GM12878 (cell line): ENCODE measurements around the gene FTH1. TPM values are rescaled to one million over a fixed set of nuclear protein-coding genes. Genes with fewer than 3 reads are reported as not detected.

Experiments used
- ATAC-seq: fragments of 200-7000 bp; cut with Tn5 transposase; 3 replicates; pipeline ENCODE4 v1.9.1; 2020; ENCODE audit warnings: mild to moderate bottlenecking, moderate library complexity
- BruUV-seq: library from RNA; stranded (reverse); fragments of 400-500 nt; replicated peaks from 2 replicates; lab custom pipeline; 2021; lab: Mats Ljungman, UMichigan
- CTCF ChIA-PET: fragments of 300-600 bp; sonication (Branson Sonifier 250); formaldehyde crosslinking; extraction: SDS; loops from one replicate; lab custom pipeline; 2021; ENCODE audit warnings: inconsistent platforms; lab: Yijun Ruan, JAX
- POLR2A ChIA-PET: fragments of 350-600 bp; formaldehyde crosslinking; extraction: SDS; loops from one replicate; lab custom pipeline; 2021; ENCODE audit warnings: inconsistent platforms; lab: Charles Lee
- RAD21 ChIA-PET: fragments of 300-600 bp; sonication (Branson Sonifier 250); formaldehyde crosslinking; loops from one replicate; lab custom pipeline; 2023; ENCODE audit warnings: antibody characterized with exemption; ENCODE audit not compliant: unreplicated experiment; lab: Charles Lee
- SMC1A ChIA-PET: fragments of 300-600 bp; sonication (Branson Sonifier 250); formaldehyde crosslinking; loops from one replicate; lab custom pipeline; 2023; ENCODE audit not compliant: unreplicated experiment, uncharacterized antibody; lab: Charles Lee
- DNase-seq: peaks from one replicate; pipeline ENCODE4 v3.0.0-alpha.2; 2011; ENCODE audit warnings: low read depth, low spot score
- FAIRE-seq: peaks from 3 replicates; lab custom pipeline; 2011; peaks lifted over from hg19 to GRCh38; lab: Jason Lieb, UNC
- H2AFZ ChIP-seq: 2 replicates; pipeline ENCODE4 v1.6.0; 2011; ENCODE audit warnings: low read depth, low read length, control low read depth; ENCODE audit not compliant: control insufficient read depth
- H3K27ac ChIP-seq: 2 replicates; pipeline ENCODE4 v1.5.1; 2011; ENCODE audit warnings: control low read depth; ENCODE audit not compliant: control insufficient read depth, insufficient read depth
- H3K27me3 ChIP-seq, 2 experiments: replicated peaks in 1 of 2; 2 replicates each; pipeline versions ENCODE4 v1.6.0 to v1.6.1; 2011; ENCODE audit warnings: low read length in 1 of 2; ENCODE audit not compliant: control insufficient read depth in 2 of 2, insufficient read depth in 2 of 2
- H3K36me3 ChIP-seq, 2 experiments: 2 replicates each; pipeline ENCODE4 v1.5.1; 2011; ENCODE audit warnings: low read length in 1 of 2; ENCODE audit not compliant: control insufficient read depth in 2 of 2, insufficient read depth in 2 of 2
- H3K4me1 ChIP-seq: 2 replicates; pipeline ENCODE4 v1.6.1; 2011; ENCODE audit warnings: mild to moderate bottlenecking, low read length, moderate library complexity, mixed read lengths; ENCODE audit not compliant: control insufficient read depth, insufficient read depth
- H3K4me2 ChIP-seq: 2 replicates; pipeline ENCODE4 v1.6.0; 2011; ENCODE audit warnings: control low read depth; ENCODE audit not compliant: control insufficient read depth, insufficient read depth
- H3K4me3 ChIP-seq: fragments of 200-600 bp; sonication (generic); 2 replicates; pipeline ENCODE4 v1.5.1; 2016
- H3K79me2 ChIP-seq: 2 replicates; pipeline ENCODE4 v1.6.0; 2011; ENCODE audit warnings: low read length; ENCODE audit not compliant: control insufficient read depth, insufficient read depth
- H3K9ac ChIP-seq: 2 replicates; pipeline ENCODE4 v1.8.0; 2011; ENCODE audit warnings: low read length, control low read depth, mixed read lengths; ENCODE audit not compliant: control insufficient read depth, insufficient read depth
- H3K9me3 ChIP-seq: replicated peaks from 3 replicates; pipeline ENCODE4 v1.5.1; 2011; ENCODE audit warnings: mild to moderate bottlenecking, low read length; ENCODE audit not compliant: control insufficient read depth, insufficient read depth
- H4K20me1 ChIP-seq: 2 replicates; pipeline ENCODE4 v1.6.0; 2011; ENCODE audit not compliant: control insufficient read depth, insufficient read depth
- ATF2 ChIP-seq: IDR thresholded peaks from 2 replicates; pipeline ENCODE4 v1.6.1; 2012; ENCODE audit warnings: low read length, inconsistent platforms
- FOXM1 ChIP-seq: IDR thresholded peaks from 2 replicates; pipeline ENCODE4 v1.6.1; 2012; ENCODE audit warnings: low read depth, mild to moderate bottlenecking, inconsistent platforms, low read length, moderate library complexity
- MEF2B ChIP-seq: fragments of 450-650 bp; IDR thresholded peaks from 2 replicates; pipeline ENCODE4 v1.6.1; 2018; ENCODE audit warnings: mild to moderate bottlenecking, moderate library complexity; ENCODE audit not compliant: partially characterized antibody, poor library complexity, severe bottlenecking
- NFIC ChIP-seq: IDR thresholded peaks from 2 replicates; pipeline ENCODE4 v1.6.1; 2012; ENCODE audit warnings: low read depth, mild to moderate bottlenecking, inconsistent platforms, low read length, moderate library complexity
- PAX8 ChIP-seq: fragments of 450-650 bp; IDR thresholded peaks from 2 replicates; pipeline ENCODE4 v1.6.1; 2017; ENCODE audit warnings: mild to moderate bottlenecking, moderate library complexity
- POLR2A ChIP-seq: IDR thresholded peaks from 2 replicates; pipeline ENCODE4 v1.6.1; 2011; ENCODE audit warnings: low read depth, mild to moderate bottlenecking, low read length
- RELB ChIP-seq: fragments of 450-650 bp; IDR thresholded peaks from 2 replicates; pipeline ENCODE4 v1.6.1; 2017; ENCODE audit warnings: low read depth, mild to moderate bottlenecking, moderate library complexity
- SIX5 ChIP-seq: IDR thresholded peaks from 2 replicates; pipeline ENCODE4 v1.6.1; 2011; ENCODE audit warnings: mild to moderate bottlenecking, low read depth, low read length, moderate library complexity; ENCODE audit not compliant: severe bottlenecking
- TCF7 ChIP-seq: IDR thresholded peaks from 2 replicates; pipeline ENCODE4 v1.6.1; 2014; ENCODE audit warnings: antibody characterized with exemption, borderline replicate concordance
- USF1 ChIP-seq: IDR thresholded peaks from 2 replicates; pipeline ENCODE4 v1.6.1; 2011; ENCODE audit warnings: borderline replicate concordance, low read depth, mild to moderate bottlenecking, moderate library complexity, mixed read lengths, low read length; ENCODE audit not compliant: insufficient read depth; ENCODE audit errors: extremely low read length
- ZBTB40 ChIP-seq: fragments of 450-650 bp; IDR thresholded peaks from 2 replicates; pipeline ENCODE4 v1.6.1; 2016; ENCODE audit warnings: mild to moderate bottlenecking, moderate library complexity, borderline replicate concordance
- WGBS: methylation state at CpG from one replicate; pipeline ENCODE4 v1.1.6; 2016; ENCODE audit warnings: low lambda C conversion rate; ENCODE audit not compliant: insufficient replicate concordance, insufficient coverage; ENCODE audit errors: missing lambda C conversion rate; 5-methylcytosine and 5-hydroxymethylcytosine counted together
- in situ Hi-C: fragments of 300-500 bp; cut with MboI; formaldehyde crosslinking; loops from 9 replicates; pipeline ENCODE4 v1.14.3; 2018; ENCODE audit warnings: mixed read lengths
- intact Hi-C: fragments of 100-400 bp; cut with micrococcal nuclease; formaldehyde crosslinking; loops from one replicate; pipeline ENCODE4 v1.14.2; 2022; ENCODE audit not compliant: unreplicated experiment
- polyA plus RNA-seq, 11 experiments: library from polyadenylated mRNA; depleted of rRNA in 4 of 11; unstranded in 6 of 11; stranded (reverse) in 5 of 11; fragments of >200 nt; fragmentation: Nextera tagmentation in 4 of 11; fragmentation: Illumina TruSeq in 1 of 11; extraction: Ambion mirVana in 4 of 11; extraction: Trizol in 1 of 11; gene quantifications; 1 replicate in 1 of 11; 2 replicates in 10 of 11; pipeline versions ENCODE4 v1.2.1 to v1.2.3, GENCODE V29; 2011 to 2016; ENCODE audit warnings: inconsistent platforms in 2 of 11, missing spikeins in 2 of 11, low read depth in 1 of 11
- total RNA-seq, 4 experiments: library from RNA; depleted of rRNA in 3 of 4; stranded (reverse); fragments of >200 nt in 3 of 4; fragmentation: Illumina TruSeq in 1 of 4; extraction: Trizol in 1 of 4; gene quantifications; 2 replicates each; pipeline versions ENCODE4 v1.2.1 to v1.2.3, GENCODE V29; 2013 to 2021

FTH1 gene
- total and polyA plus RNA-seq, 10 of the 15 experiments (the other 5 are each of a cell fraction or from before 2014, with no cell fraction given): 289 to 4,154 (median 960) TPM

- TF ChIP-seq ZBTB40: no peak
These were observed 3.3 kb downstream of the FTH1 start (continued) for GRCh38 chr11:61964058-61964665.

GRCh38 chr11:61963282-61964057 is 4.0 kb downstream of the FTH1 start:
- H3K36me3 ChIP-seq: peaks cover 6 to 16% of the 10 kb centered on the region in 2 experiments
- POLR2A ChIA-PET: interaction anchor here (0.5 to 2.8 kb wide), 4 partner anchors 9 to 148 kb away, joined by 3 to 10 read pairs (median 3); no protein-coding TSS in a partner anchor
- FAIRE-seq (no peak), DNase-seq (peak; percentile 53), ATAC-seq (peak; percentile 20)
- no peak overlapping the region for H2AFZ ChIP-seq
- BruUV-seq: no TSS peak
- SMC1A ChIA-PET: interaction anchor here (0.7 to 3.7 kb wide), 5 partner anchors 8 to 145 kb away, joined by 3 to 20 read pairs (median 5); no protein-coding TSS in a partner anchor
- H3K4me1 ChIP-seq: peaks cover 23% of the 10 kb centered on the region
- no peaks in the 10 kb centered on the region for H3K9me3 ChIP-seq
- H3K27me3 ChIP-seq: no peaks in the 10 kb centered on the region
- in situ Hi-C loops: no loop called here
- H3K79me2 ChIP-seq: peaks cover 32% of the 10 kb centered on the region
- 17% methylated on average over 9 of the region's 10 CpGs for WGBS
- RAD21 ChIA-PET: interaction anchor here (1.0 to 2.0 kb wide), 4 partner anchors 9 to 118 kb away, joined by 3 to 8 read pairs (median 4); no protein-coding TSS in a partner anchor
- peak overlapping the region; percentile 75 for H3K27ac ChIP-seq
- peaks cover 8% of the 10 kb centered on the region for H4K20me1 ChIP-seq
- H3K9ac ChIP-seq: no peak overlapping the region
- peak overlapping the region; percentile 70 for H3K4me2 ChIP-seq
- intact Hi-C loops: no loop called here
- CTCF ChIA-PET: interaction anchor here (0.7 to 1.9 kb wide), 7 partner anchors 9 to 166 kb away, joined by 3 to 7 read pairs (median 4); no protein-coding TSS in a partner anchor
- H3K4me3 ChIP-seq: no peak overlapping the region
- peak; percentile 73 for TF ChIP-seq RELB
- TF ChIP-seq SIX5: peak; percentile 14
- TF ChIP-seq ATF2: 0 out of 2 replicates have a peak, but pooled peaks have one; percentile 21
- TF ChIP-seq NFIC: peak; percentile 40; the same call in 1 of the 2 replicates
- TF ChIP-seq PAX8: 0 out of 2 replicates have a peak, but pooled peaks have one; percentile 83
- TF ChIP-seq POLR2A: peak; percentile 13; the same call in 1 of the 2 replicates
- peak; percentile 60 for TF ChIP-seq MEF2B
- TF ChIP-seq FOXM1: peak; percentile 38
- peak; percentile 11 for TF ChIP-seq USF1
- TF ChIP-seq TCF7: no peak
